Stimulated activated CD8-positive, alpha-beta memory T cell treated with anti-CD3 and anti-CD28 coated beads, Interleukin-7, amount 100 ng/mL, for 48 hours (primary cell): ENCODE data around the gene PRRX1.

Source experiments
- DNase-seq, 2 donors: peaks; one replicate each; pipeline ENCODE4 v3.0.0-alpha.2; 2020; ENCODE audit warnings: low read depth in 1 of 2; ENCODE audit errors: extremely low read depth in 1 of 2

PRRX1 gene

GRCh38 chr1:170755795-170756194, 91.9 kb downstream of the PRRX1 start:
- DNase-seq: no peak

GRCh38 chr1:170758992-170759391, 95.1 kb downstream of the PRRX1 start:
- no peak for DNase-seq

DNA sequence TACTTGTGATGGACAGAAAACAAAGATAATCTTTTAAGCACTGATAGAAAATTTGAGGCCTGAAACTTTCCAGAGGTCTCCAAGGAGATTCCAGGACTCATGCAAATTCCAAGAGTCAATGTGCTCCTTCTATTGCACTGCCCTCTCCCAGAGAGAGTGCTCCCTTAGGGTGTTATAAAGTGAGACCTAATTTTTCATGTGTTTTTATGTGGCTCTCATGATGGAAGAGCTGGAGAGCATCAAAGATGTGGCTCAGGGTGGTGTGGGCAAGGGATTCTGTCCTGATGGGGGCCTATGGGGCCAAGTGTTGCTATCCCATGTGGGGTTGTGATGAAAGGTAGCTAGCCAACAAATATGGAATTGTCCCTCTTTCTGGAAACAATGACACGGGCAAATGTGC, 101.3 kb downstream of the PRRX1 start:
- DNase-seq: no peak

DNA sequence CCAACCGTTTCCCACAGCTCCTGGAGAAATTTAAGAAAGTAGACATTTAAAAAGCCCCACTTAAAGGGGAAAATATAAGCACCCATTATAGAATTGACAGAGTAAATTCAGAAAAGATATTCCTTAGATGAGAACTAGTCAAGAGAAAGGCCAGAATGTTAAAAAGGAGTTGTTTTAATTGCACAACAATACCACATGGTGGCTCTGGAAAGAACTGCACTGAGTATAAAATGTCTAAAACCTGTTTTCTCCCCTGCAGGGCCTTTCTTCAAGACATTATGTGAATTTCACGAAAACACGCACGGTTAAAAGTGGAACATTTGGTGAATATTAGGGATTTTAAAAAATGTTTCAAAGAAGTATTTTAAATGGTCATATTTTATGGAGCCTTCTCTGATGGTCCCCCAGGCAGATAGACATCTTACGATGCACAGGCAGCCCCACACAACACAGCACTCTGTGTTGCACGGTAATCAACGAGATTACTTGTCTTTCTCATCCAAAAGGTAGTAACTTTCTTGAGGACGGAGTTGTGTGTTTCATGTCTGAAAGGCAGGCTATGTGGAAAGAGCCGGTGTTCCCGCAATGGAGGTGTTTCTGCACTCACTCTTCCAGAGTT, 101.9 kb downstream of the PRRX1 start:
- DNase-seq: no peak

GRCh38 chr1:170768929-170769328, 105.0 kb downstream of the PRRX1 start:
- no peak for DNase-seq

DNA sequence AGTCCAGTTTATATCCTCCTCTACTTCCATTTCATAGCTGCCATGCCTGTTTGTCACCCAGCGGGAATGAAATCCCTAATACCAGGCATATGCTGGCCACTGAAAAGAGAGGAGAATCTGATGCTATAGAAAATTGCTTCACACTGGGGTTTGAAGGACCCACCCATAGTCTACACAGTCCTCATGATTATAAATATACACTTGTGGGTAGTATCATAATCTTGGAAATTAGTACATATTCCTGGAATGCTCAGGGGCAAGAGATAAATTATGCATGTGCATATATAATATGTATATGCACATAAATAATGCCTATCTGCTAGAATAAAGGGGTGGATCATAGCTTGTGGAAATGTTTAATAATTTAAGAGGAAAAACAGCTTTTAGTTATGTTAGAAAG, 105.8 kb downstream of the PRRX1 start:
- no peak for DNase-seq

GRCh38 chr1:170770254-170770653, 106.3 kb downstream of the PRRX1 start:
- no peak for DNase-seq

DNA sequence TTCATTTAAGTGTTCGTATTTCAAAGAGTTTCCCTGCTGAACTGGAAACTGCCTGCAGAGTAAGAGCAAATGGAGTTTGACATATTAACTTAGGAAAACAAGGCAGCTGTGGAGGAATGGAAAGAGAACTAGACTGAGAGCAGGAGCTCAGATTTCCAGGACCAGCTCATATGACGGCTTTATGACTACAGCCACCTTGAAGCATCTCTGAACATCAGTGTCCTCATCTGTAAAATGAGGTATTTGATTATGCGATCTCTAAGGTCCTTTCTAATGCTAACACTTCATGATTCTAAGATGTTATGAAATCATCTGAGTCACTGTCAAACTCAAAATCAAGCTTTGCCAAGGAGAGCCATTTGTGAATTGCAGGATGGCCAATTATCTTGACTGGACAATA, 112.3 kb downstream of the PRRX1 start:
- no peak for DNase-seq

DNA sequence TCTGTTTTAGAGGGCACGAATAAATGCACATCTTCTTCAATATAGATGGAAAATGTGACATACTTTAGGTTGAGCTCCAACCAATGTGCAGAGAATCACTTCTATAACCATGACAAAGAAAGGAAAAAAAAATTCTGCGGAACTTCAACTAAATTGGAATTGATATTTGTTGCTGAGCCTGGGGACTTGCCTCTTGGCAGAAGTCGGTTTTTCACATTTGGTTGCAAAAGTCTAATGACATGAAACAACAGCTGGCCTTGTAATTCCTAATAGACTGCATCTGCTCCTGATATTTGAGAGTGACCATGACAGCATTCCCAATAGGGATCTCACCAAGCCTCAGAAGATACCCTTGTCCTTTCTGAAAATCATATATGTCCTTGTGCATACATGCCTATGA, 112.8 kb downstream of the PRRX1 start:
- no peak for DNase-seq
